H1 (cell line): ENCODE results near the gene SPRYD3. TPM values are rescaled to one million over a fixed set of nuclear protein-coding genes. Genes with fewer than 3 reads are reported as not detected.

Experiments
- CTCF ChIA-PET: fragments of 300-600 bp; sonication (Branson Sonifier 250); formaldehyde crosslinking; loops from one replicate; lab custom pipeline; 2021; ENCODE audit not compliant: partially characterized antibody; lab: Charles Lee
- POLR2A ChIA-PET: fragments of 300-600 bp; sonication (Branson Sonifier 250); formaldehyde crosslinking; loops from one replicate; lab custom pipeline; 2021; ENCODE audit warnings: inconsistent platforms; ENCODE audit not compliant: partially characterized antibody; lab: Charles Lee
- DNase-seq, 2 experiments: peaks; one replicate each; pipeline versions ENCODE4 v3.0.0 to v3.0.0-alpha.2; 2010 to 2022; ENCODE audit warnings: low spot score in 2 of 2, low read depth in 1 of 2, mixed read lengths in 1 of 2
- FAIRE-seq: peaks from 2 replicates; lab custom pipeline; 2011; peaks lifted over from hg19 to GRCh38; lab: Jason Lieb, UNC
- H2AFZ ChIP-seq: 2 replicates; pipeline ENCODE4 v1.8.1; 2012; ENCODE audit warnings: low read length, inconsistent platforms
- H2AK5ac ChIP-seq: 2 replicates; pipeline ENCODE4 v1.6.1; 2013; ENCODE audit warnings: low read depth, low read length
- H2BK120ac ChIP-seq: replicated peaks from 2 replicates; pipeline ENCODE3; 2013; ENCODE audit warnings: low read depth, low read length, inconsistent platforms
- H2BK12ac ChIP-seq: 2 replicates; pipeline ENCODE4 v1.6.1; 2013; ENCODE audit warnings: low read depth, low read length
- H2BK15ac ChIP-seq: 2 replicates; pipeline ENCODE4 v1.6.1; 2013; ENCODE audit warnings: low read length
- H2BK20ac ChIP-seq: 2 replicates; pipeline ENCODE4 v1.6.1; 2013; ENCODE audit warnings: low read length
- H2BK5ac ChIP-seq: 2 replicates; pipeline ENCODE4 v1.6.1; 2013; ENCODE audit warnings: low read depth, low read length
- H3K14ac ChIP-seq: 2 replicates; pipeline ENCODE4 v1.6.1; 2013; ENCODE audit warnings: inconsistent platforms; ENCODE audit not compliant: insufficient read length
- H3K18ac ChIP-seq: 2 replicates; pipeline ENCODE4 v1.6.1; 2013; ENCODE audit warnings: low read length; ENCODE audit errors: extremely low read depth
- H3K23ac ChIP-seq: 2 replicates; pipeline ENCODE4 v1.6.1; 2013; ENCODE audit warnings: inconsistent platforms; ENCODE audit not compliant: insufficient read length
- H3K23me2 ChIP-seq: 2 replicates; pipeline ENCODE4 v1.6.1; 2013; ENCODE audit warnings: low read depth, low read length
- H3K27ac ChIP-seq: 2 replicates; pipeline ENCODE4 v1.6.1; 2011; ENCODE audit warnings: low read depth, low read length, inconsistent platforms
- H3K27me3 ChIP-seq, 4 experiments: replicated peaks in 1 of 4; 1 replicate in 1 of 4; 2 replicates in 3 of 4; pipeline versions ENCODE4 v1.6.1 to v1.8.1; 2011 to 2013; ENCODE audit warnings: low read length in 3 of 4, mild to moderate bottlenecking in 3 of 4, inconsistent platforms in 2 of 4, mixed read lengths in 2 of 4, moderate library complexity in 1 of 4; ENCODE audit not compliant: control insufficient read depth in 3 of 4, insufficient read depth in 3 of 4; ENCODE audit errors: extremely low read depth in 1 of 4
- H3K36me3 ChIP-seq, 4 experiments: 2 replicates each; pipeline versions ENCODE4 v1.6.1 to v1.8.1; 2011 to 2013; ENCODE audit warnings: mild to moderate bottlenecking in 4 of 4, low read length in 3 of 4, moderate library complexity in 2 of 4, control low read depth in 1 of 4, inconsistent platforms in 1 of 4; ENCODE audit not compliant: insufficient read depth in 4 of 4, control insufficient read depth in 2 of 4
- H3K4ac ChIP-seq: replicated peaks from 2 replicates; pipeline ENCODE3; 2013; ENCODE audit warnings: low read length, low read depth, mixed read lengths, inconsistent platforms; ENCODE audit not compliant: insufficient read length
- H3K4me1 ChIP-seq, 4 experiments: replicated peaks in 1 of 4; 1 replicate in 1 of 4; 2 replicates in 3 of 4; pipeline versions ENCODE4 v1.6.1 to v1.8.1; 2011 to 2013; ENCODE audit warnings: low read length in 3 of 4, inconsistent platforms in 2 of 4, mixed read lengths in 1 of 4; ENCODE audit not compliant: insufficient read depth in 4 of 4, control insufficient read depth in 3 of 4
- H3K4me2 ChIP-seq, 2 experiments: 2 replicates each; pipeline versions ENCODE4 v1.6.1 to v1.8.1; 2011 to 2013; ENCODE audit warnings: low read depth in 2 of 2, low read length in 2 of 2, control low read depth in 1 of 2, inconsistent platforms in 1 of 2, mild to moderate bottlenecking in 1 of 2; ENCODE audit not compliant: insufficient read depth in 1 of 2
- H3K4me3 ChIP-seq, 4 experiments: fragments of 200-600, 300-600 bp in 1 of 4; sonication (generic), shearing (Covaris generic), sonication (Bioruptor Twin) in 1 of 4; 2 replicates each; pipeline versions ENCODE4 v1.5.1 to v1.8.1; 2011 to 2016; ENCODE audit warnings: low read length in 4 of 4, low read depth in 3 of 4, control low read depth in 2 of 4, inconsistent platforms in 2 of 4, mild to moderate bottlenecking in 2 of 4, mixed read lengths in 1 of 4, moderate library complexity in 1 of 4; ENCODE audit not compliant: insufficient read depth in 2 of 4; ENCODE audit errors: extremely low read depth in 1 of 4
- H3K56ac ChIP-seq: replicated peaks from 2 replicates; pipeline ENCODE3; 2013; ENCODE audit warnings: low read depth, mild to moderate bottlenecking, mixed read lengths, low read length, inconsistent platforms; ENCODE audit not compliant: insufficient read length
- H3K79me1 ChIP-seq: 2 replicates; pipeline ENCODE4 v1.6.1; 2013; ENCODE audit warnings: low read depth, low read length, control low read depth
- H3K79me2 ChIP-seq, 2 experiments: 2 replicates each; pipeline versions ENCODE4 v1.6.1 to v1.8.1; 2012 to 2013; ENCODE audit warnings: low read length in 2 of 2, mild to moderate bottlenecking in 2 of 2, inconsistent platforms in 1 of 2; ENCODE audit not compliant: insufficient read depth in 2 of 2, control insufficient read depth in 1 of 2
- H3K9ac ChIP-seq, 4 experiments: replicated peaks in 1 of 4; 1 replicate in 1 of 4; 2 replicates in 3 of 4; pipeline versions ENCODE4 v1.6.1 to v1.8.1; 2011 to 2013; ENCODE audit warnings: low read depth in 3 of 4, low read length in 3 of 4, control low read depth in 2 of 4, mild to moderate bottlenecking in 2 of 4, moderate library complexity in 2 of 4, inconsistent platforms in 1 of 4; ENCODE audit errors: extremely low read depth in 1 of 4
- H3K9me3 ChIP-seq, 2 experiments: 2 replicates each; pipeline versions ENCODE4 v1.6.1 to v1.8.1; 2012 to 2013; ENCODE audit warnings: mild to moderate bottlenecking in 2 of 2, moderate library complexity in 2 of 2, control low read depth in 1 of 2, inconsistent platforms in 1 of 2, low read depth in 1 of 2, low read length in 1 of 2, mixed read lengths in 1 of 2; ENCODE audit not compliant: insufficient read depth in 2 of 2
- H4K20me1 ChIP-seq, 2 experiments: replicated peaks in 1 of 2; 2 replicates each; pipeline versions ENCODE3 to v1.8.1; 2011 to 2013; ENCODE audit warnings: inconsistent platforms in 2 of 2, low read length in 2 of 2, mild to moderate bottlenecking in 1 of 2; ENCODE audit not compliant: insufficient read depth in 2 of 2, control insufficient read depth in 1 of 2
- H4K5ac ChIP-seq: 2 replicates; pipeline ENCODE4 v1.6.1; 2013; ENCODE audit warnings: low read length, low read depth, mixed read lengths, inconsistent platforms; ENCODE audit not compliant: insufficient read length
- H4K8ac ChIP-seq: 2 replicates; pipeline ENCODE4 v1.8.0; 2013; ENCODE audit warnings: mild to moderate bottlenecking, moderate library complexity, low read length, inconsistent platforms; ENCODE audit not compliant: insufficient read depth; ENCODE audit errors: extremely low read depth
- H4K91ac ChIP-seq: replicated peaks from 2 replicates; pipeline ENCODE3; 2013; ENCODE audit warnings: low read length, mixed read lengths, inconsistent platforms; ENCODE audit not compliant: insufficient read length
- BACH1 ChIP-seq: IDR thresholded peaks from 2 replicates; pipeline ENCODE4 v1.6.1; 2012; ENCODE audit warnings: low read length, improper control_type of control experiment
- CHD2 ChIP-seq: IDR thresholded peaks from 2 replicates; pipeline ENCODE4 v1.6.1; 2012; ENCODE audit warnings: low read length, improper control_type of control experiment
- CREB1 ChIP-seq: IDR thresholded peaks from 2 replicates; pipeline ENCODE4 v1.6.1; 2012; ENCODE audit warnings: inconsistent platforms
- GABPA ChIP-seq: IDR thresholded peaks from 2 replicates; pipeline ENCODE4 v1.6.1; 2011; ENCODE audit warnings: mild to moderate bottlenecking, low read length, moderate library complexity, borderline replicate concordance; ENCODE audit not compliant: insufficient read depth
- MAFK ChIP-seq: IDR thresholded peaks from 2 replicates; pipeline ENCODE4 v1.6.1; 2012; ENCODE audit warnings: low read depth, mild to moderate bottlenecking, improper control_type of control experiment, low read length
- RAD21 ChIP-seq, 2 experiments: IDR thresholded peaks in 1 of 2; conservative IDR thresholded peaks in 1 of 2; 2 replicates each; pipeline ENCODE4 v1.6.1; 2011; ENCODE audit warnings: low read depth in 2 of 2, low read length in 2 of 2, improper control_type of control experiment in 1 of 2, inconsistent platforms in 1 of 2, mild to moderate bottlenecking in 1 of 2, moderate library complexity in 1 of 2
- RBBP5 ChIP-seq: IDR thresholded peaks from 2 replicates; pipeline ENCODE4 v1.7.1; 2012; ENCODE audit warnings: low read depth, mild to moderate bottlenecking, inconsistent platforms, low read length, moderate library complexity, borderline replicate concordance
- SIN3A ChIP-seq, 2 experiments: IDR thresholded peaks in 1 of 2; conservative IDR thresholded peaks in 1 of 2; 2 replicates each; pipeline ENCODE4 v1.6.1; 2011 to 2012; ENCODE audit warnings: low read length in 2 of 2, improper control_type of control experiment in 1 of 2, low read depth in 1 of 2, mild to moderate bottlenecking in 1 of 2
- TAF7 ChIP-seq: optimal IDR thresholded peaks from 2 replicates; pipeline ENCODE3; 2011; ENCODE audit warnings: low read depth, mild to moderate bottlenecking, inconsistent platforms, low read length, moderate library complexity, borderline replicate concordance
- WGBS, 2 experiments: shearing (Covaris generic) in 1 of 2; methylation state at CpG; one replicate each; pipeline versions ENCODE4 v1.1.6 to v1.1.7; 2013 to 2015; ENCODE audit warnings: low lambda C conversion rate in 2 of 2, mixed read lengths in 2 of 2, inconsistent platforms in 1 of 2, low coverage in 1 of 2, missing lambda C conversion rate in 1 of 2; ENCODE audit not compliant: insufficient replicate concordance in 2 of 2, insufficient coverage in 1 of 2, insufficient read length in 1 of 2; ENCODE audit errors: extremely low coverage in 1 of 2, missing lambda C conversion rate in 1 of 2; 5-methylcytosine and 5-hydroxymethylcytosine counted together
- polyA plus RNA-seq, 7 experiments: library from polyadenylated mRNA; depleted of rRNA in 3 of 7; stranded (reverse) in 5 of 7; unstranded in 2 of 7; fragments of >200 nt in 5 of 7; fragments of 200-250 nt in 2 of 7; gene quantifications; 1 replicate in 5 of 7; 2 replicates in 1 of 7; 4 replicates in 1 of 7; pipeline versions ENCODE4 v1.2.1 to v1.2.3, GENCODE V29; 2011 to 2013; ENCODE audit warnings: missing spikeins in 2 of 7, mixed read lengths in 2 of 7
- total RNA-seq: library from RNA; stranded (reverse); fragmentation: NEBNext Ultra II Directional; extraction: Animal tissue kit (Norgen Biotek cat#: 25700); gene quantifications from 2 replicates; pipeline ENCODE4 v1.2.1, GENCODE V29; 2021
- TF ChIP-seq, protein P1 (sequence below): IDR thresholded peaks from 2 replicates; pipeline ENCODE4 v1.6.1; 2011; ENCODE audit warnings: low read length, improper control_type of control experiment

SPRYD3 gene
- total and polyA plus RNA-seq, 2 of the 8 experiments (the other 6 are each of a cell fraction or from before 2014, with no cell fraction given), result 6.8 to 8.0 TPM

DNA sequence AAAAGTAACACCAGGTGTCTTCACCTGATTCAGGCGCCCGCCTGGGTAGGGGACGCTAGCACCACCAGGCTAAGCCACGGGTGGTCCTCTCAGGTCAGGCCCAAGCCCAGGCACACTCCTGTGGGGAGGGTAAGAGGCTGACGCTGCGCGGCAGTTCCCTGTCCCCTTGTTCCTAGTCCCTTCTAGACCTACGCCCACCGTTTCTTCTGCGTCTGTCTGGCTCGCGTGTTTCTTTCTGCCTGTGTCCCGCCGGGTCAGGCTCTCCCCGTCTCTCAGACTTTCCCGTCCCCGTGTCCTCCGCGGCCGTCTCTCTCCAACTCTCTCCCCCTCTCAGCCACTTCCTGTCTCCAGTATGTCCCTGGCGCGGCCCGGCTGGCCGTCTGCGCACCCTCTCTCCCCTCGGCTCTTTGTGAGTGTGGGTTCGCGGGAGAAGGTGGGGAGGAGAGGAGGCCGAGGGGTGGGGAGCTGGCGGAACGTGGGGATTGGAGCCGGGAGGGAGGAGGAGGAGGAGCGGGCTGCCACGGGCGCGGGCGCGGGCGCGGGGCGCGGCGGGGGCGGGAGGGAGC is 32.5 kb downstream of the SPRYD3 start:
- FAIRE-seq (no peak), DNase-seq (no peak)
- Histone ChIP-seq H3K14ac (no peak overlapping the region), H3K4me2 (peak overlapping the region; percentile 98 to 99), H3K4me3 (peak overlapping the region; percentile 59 to 94 (median 78)), H4K20me1 (peaks cover 3 to 17% of the 10 kb centered on the region in 2 experiments), H2AK5ac (no peak overlapping the region; the same call in 1 of the 2 replicates), H2BK15ac (peak overlapping the region; percentile 89; the same call in 1 of the 2 replicates), H2BK120ac (no peak overlapping the region), H2BK20ac (no peak overlapping the region), H3K56ac (peak overlapping the region; percentile 34), H3K27me3 (peaks cover 0 to 20% (median 17%) of the 10 kb centered on the region in 4 experiments; a peak in 6 of 7 replicates), H3K23me2 (peaks cover 24% of the 10 kb centered on the region), H3K18ac (peak overlapping the region; percentile 97), H3K36me3 (peaks cover 0 to 6% (median 0%) of the 10 kb centered on the region in 4 experiments; a peak in 1 of 8 replicates), H2BK12ac (peak overlapping the region; percentile 40; the same call in 1 of the 2 replicates), H3K9me3 (no peaks in the 10 kb centered on the region), H3K23ac (no peak overlapping the region), H3K79me1 (peaks cover 5% of the 10 kb centered on the region; the same call in 1 of the 2 replicates), H3K4me1 (peaks cover 29 to 72% (median 53%) of the 10 kb centered on the region in 4 experiments), H4K91ac (peak overlapping the region; percentile 58), H3K9ac (peak overlapping the region; percentile 52 to 68 (median 58)), H4K5ac (no peak overlapping the region), H3K27ac (peak overlapping the region; percentile 37; the same call in 1 of the 2 replicates), H3K4ac (peak overlapping the region; percentile 73), H2AFZ (peak overlapping the region; percentile 77; the same call in 1 of the 2 replicates), H2BK5ac (peak overlapping the region; percentile 54), H3K79me2 (no peaks in the 10 kb centered on the region), H4K8ac (no peak overlapping the region)
- ChIA-PET POLR2A (interaction anchor here (0.7 to 35.6 kb wide), 8 partner anchors 8 to 134 kb away, joined by 3 to 711 read pairs (median 4); partner anchors contain the start of genes CSAD, EIF4B, IGFBP6 and ZNF740), CTCF (interaction anchor here (0.6 to 15.7 kb wide), 10 partner anchors 9 to 853 kb away, joined by 3 to 258 read pairs (median 4); partner anchors contain the start of gene KRT2)
- 1% methylated on average over 24 of the region's 44 CpGs; no CpG with 5 or more reads in 1 of the 2 experiments for WGBS, 2 experiments
- no peak for TF ChIP-seq CREB1
- TF ChIP-seq GABPA, result no peak
- no peak for TF ChIP-seq RAD21 (IDR thresholded peaks at IDR 0.05 in 1 of 2, conservative IDR thresholded peaks at IDR 0.05 in 1 of 2; ENCODE audit: low read depth in 2 of 2, low read length in 2 of 2)
- TF ChIP-seq TAF7, result peak; percentile 51
- TF ChIP-seq, protein P1, sequence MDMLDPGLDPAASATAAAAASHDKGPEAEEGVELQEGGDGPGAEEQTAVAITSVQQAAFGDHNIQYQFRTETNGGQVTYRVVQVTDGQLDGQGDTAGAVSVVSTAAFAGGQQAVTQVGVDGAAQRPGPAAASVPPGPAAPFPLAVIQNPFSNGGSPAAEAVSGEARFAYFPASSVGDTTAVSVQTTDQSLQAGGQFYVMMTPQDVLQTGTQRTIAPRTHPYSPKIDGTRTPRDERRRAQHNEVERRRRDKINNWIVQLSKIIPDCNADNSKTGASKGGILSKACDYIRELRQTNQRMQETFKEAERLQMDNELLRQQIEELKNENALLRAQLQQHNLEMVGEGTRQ, result no peak
- TF ChIP-seq CHD2, result no peak
- no peak for TF ChIP-seq MAFK
- peak in 1 of 2 experiments; percentile 44; a peak in 1 of 4 replicates for TF ChIP-seq SIN3A (conservative IDR thresholded peaks at IDR 0.05 in 1 of 2, IDR thresholded peaks at IDR 0.05 in 1 of 2; ENCODE audit: low read depth in 1 of 2, low read length in 2 of 2)
- peak; percentile 56; the same call in 1 of the 2 replicates for TF ChIP-seq BACH1
- no peak for TF ChIP-seq RBBP5
